HG02571 (cell line): Measurements from ENCODE around the gene UBE4A.

Source experiments
- ATAC-seq: cut with Tn5 transposase; IDR thresholded peaks from one replicate; pipeline ENCODE4 v1.9.1; 2021; ENCODE audit warnings: mild to moderate bottlenecking, moderate library complexity; ENCODE audit not compliant: unreplicated experiment

UBE4A gene

DNA sequence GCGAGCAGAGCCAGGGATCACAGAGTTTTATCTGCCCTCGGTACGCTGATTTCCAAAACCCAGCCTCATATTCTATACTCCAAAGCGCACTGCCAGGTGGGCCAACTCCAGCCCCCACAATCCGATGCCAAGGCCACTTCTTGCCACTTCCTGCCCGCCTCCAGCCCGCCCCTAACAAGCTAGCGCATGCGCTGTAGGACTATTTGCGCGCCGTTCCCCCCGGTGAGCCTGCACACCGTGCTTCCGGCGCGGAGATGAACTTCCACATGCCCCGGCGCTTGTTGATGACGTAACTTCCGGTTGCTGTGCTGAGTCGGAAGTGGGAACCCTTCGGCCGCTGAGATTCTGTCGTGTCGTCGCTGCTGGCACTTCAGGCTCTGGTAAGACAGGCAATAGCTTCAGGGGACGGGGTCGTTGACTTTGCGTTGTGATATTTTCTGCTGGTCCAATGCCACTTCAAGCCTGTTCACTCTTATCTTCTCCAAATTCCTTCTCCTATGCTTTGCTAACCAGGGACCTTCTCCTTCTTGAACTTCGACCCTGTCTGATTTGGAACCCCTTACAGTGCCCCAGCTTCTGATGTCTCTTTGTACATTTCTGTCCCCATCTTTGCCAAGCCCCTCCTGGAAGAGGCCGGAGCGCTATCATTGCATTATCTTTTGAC is at the start of gene UBE4A:
Gene UBE4A, plus strand, starts transcription at position 306 of the 664 bp plus-strand sequence. CDS start 5,481 bp downstream, outside the sequence.
- peak; percentile 88 for ATAC-seq

- ATAC-seq, result no peak
Observed at GRCh38 chr11:118310271-118310670, 49.1 kb upstream of the UBE4A start.

DNA sequence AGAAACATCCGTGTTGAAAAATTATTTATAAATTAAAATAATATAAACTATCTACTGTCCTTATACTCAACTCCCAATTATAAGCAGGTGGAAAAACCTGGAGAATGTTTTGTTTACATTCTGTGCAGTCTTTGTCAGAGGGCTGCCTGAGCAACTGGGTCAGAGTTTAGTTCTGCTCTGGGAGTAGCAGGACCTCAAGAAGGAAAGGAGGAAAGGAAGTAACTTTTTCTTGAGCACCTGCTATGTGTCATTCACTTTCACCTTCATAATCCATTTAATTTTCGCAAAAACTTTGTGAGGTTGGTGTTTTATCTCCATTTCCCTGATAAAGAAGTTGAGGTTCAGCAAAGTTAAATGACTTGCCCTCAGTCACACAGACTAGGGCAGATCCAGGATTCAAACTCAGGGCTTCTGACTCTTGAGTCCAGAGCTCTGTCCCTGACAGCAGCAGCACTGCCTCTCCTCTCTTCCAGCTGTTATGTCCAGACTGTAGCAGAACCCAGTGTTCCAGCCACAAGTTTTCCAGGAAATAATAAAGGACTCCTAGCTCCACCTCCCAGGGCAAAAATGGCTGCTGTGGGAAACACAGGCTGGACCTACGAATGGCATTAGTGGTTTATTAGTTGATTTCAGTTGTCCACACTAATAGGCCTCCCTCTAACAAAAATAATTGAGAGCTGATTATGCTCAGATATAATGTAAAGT is 48.5 kb upstream of the UBE4A start:
- no peak for ATAC-seq

- no peak for ATAC-seq
Observed at GRCh38 chr11:118311518-118311917, 47.9 kb upstream of the UBE4A start.

DNA sequence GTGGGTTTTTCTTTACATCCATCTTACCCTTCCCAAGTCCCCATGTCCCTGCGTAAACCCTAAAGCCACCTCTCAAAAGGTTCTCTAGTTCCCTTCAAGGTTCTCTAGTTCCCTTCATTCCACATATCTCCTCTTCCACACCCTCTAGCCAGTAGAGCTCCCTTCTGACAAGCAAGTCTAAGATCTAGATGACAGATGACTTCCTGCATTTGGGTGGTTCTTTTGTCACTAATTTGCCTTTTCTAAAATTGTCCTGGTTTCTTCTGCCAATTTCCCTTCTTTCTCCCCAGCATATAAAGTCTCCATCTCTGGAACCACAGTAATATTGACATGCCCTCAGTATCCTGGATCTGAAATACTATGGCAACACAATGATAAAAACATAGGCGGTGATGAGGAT is 47.1 kb upstream of the UBE4A start:
- ATAC-seq, result no peak

GRCh38 chr11:118313242-118313641 is 46.2 kb upstream of the UBE4A start:
- ATAC-seq, result no peak

- ATAC-seq, result no peak
Observed at GRCh38 chr11:118314988-118315411, 44.4 kb upstream of the UBE4A start.

- no peak for ATAC-seq
Observed at GRCh38 chr11:118318124-118318523, 41.3 kb upstream of the UBE4A start.

DNA sequence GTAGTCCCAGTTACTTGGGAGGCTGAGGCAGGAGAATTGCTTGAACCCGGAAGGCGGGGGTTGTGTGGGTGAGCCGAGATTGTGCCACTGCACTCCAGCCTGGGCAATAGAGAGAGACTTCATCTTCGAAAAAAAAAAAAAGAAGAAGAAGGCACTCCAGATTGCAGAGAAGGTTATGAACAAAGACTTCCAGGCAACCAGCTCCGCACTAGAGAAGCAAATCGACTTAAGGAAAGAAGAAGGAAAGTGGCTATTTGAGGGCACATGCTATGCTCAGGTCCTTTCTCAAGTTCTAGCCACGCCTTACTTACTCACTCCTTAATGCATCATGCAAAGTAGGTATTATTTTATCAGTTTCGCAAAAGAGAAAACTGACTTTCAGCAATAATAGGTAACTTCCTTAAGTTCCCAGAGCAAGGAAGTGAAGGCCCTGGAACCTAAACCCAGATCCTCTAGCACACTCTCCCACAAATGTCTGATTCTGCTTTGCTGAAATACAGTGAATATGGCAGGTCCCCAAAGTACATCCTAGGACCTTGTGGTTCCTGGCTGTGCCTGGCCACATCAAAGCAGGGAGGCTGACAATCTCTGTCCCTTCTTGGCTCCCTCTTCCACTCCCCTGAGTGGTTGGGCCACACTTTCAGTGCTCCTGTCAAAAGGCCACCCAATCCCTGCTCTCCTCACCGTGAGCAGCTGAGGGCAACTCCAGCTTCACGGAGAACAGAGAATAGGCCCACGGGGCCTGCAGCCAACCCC is 40.6 kb upstream of the UBE4A start:
- no peak for ATAC-seq

- no peak for ATAC-seq
Observed at GRCh38 chr11:118319337-118319707, 40.1 kb upstream of the UBE4A start.

DNA sequence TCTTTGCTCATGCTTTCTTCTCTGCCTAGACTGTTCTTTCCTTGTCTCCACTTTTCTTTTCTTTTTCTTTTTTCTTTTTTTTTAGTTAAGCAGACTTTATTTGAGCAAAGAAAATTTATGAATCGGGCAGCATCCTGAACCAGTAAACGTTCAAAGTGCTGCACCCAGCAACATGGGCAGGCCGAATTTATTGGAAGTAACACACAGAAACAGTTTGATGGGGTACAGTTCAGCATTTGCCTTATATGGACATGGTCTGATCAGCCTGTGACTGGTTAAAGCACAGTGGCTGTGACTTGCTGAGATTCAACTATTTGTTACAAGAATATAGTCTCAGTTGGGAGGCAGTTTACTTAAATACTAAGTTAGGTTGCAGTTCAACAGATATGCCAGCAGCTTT is 38.9 kb upstream of the UBE4A start:
- ATAC-seq, result no peak

DNA sequence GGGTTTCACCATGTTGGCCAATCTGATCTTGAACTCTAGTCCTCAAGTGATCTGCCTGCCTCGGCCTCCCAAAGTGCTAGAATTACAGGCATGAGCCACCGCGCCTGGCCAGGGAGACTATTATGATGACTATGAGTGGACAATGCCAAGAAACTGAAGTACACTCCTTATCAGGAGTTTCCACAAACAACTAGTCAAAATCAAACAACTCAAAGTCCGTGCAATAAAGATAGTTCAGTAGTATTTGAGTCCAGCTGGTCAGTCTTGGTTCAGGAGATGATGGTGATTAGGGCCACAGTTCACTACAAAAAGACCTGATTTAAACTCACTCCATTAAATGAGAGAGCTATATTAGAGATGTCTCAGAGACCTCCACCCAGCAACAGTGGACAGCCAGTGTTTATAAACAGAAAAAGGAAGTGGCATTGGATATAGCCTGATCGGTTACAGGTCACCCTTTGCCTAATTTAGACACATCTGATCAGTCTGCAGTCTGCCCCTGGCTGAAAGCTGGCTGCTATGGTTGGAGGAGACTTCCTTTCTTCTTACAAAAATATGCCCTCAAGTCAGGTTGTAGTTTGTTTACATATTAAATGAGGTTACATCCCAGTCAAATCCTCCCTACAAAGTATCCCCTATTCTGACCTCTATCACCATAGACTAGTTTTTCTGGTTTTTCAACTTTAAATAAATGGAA is 37.9 kb upstream of the UBE4A start:
- ATAC-seq, result no peak

GRCh38 chr11:118322721-118323120 is 36.7 kb upstream of the UBE4A start:
- ATAC-seq, result no peak

DNA sequence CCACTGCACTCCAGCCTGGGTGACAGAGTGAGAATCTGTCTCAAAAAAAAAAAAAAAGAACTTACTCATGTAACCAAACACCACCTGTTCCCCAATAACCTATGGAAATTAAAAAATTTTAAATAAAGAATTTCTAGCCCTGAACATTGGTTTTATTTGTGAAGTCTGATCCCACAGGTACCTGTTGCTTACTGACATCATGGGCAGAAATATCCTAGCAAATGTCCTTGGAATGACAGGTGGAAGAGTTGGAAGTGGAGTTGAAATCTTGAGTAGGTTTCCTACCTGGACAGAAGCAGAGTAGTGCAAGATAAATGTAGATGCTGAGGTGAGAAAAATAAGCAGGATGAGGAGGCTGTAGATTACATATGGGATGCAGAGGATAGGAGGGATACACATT is 34.1 kb upstream of the UBE4A start:
- no peak for ATAC-seq

DNA sequence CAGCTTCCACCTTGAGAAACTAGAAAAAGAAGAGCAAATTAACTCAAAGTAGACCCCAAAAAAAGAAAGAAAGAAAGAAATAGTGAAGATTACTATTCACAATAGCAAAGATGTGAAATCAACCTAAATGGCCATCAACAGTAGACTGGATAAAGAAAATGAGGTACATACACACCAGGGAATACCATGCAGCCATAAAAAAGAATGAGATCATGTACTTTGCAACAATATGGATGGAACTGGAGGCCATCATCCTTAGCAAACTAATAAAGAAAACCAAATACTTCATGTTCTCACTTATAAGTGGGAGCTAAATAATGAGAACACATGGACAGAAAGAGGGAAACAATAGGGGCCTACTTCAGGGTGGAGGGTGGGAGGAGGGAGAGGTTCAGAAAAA is 30.7 kb upstream of the UBE4A start:
- no peak for ATAC-seq

DNA sequence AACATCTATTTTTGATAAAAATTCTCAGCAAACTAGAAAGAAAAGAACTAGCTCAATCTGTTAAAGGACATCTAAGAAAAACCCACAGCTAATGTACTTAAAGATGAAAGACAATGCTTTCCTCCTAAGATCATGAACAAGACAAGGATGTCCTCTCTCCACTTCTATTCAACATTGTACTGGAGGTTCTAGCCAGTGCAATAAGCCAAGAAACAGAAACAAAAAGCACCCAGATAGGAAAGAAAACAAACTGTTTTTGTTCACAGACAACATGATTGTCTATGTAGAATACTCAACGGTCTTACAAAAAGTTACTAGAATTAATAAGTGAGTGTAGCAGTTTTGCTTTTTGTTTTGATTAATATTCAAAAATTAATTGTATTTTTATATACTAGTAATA is 24.7 kb upstream of the UBE4A start:
- no peak for ATAC-seq

DNA sequence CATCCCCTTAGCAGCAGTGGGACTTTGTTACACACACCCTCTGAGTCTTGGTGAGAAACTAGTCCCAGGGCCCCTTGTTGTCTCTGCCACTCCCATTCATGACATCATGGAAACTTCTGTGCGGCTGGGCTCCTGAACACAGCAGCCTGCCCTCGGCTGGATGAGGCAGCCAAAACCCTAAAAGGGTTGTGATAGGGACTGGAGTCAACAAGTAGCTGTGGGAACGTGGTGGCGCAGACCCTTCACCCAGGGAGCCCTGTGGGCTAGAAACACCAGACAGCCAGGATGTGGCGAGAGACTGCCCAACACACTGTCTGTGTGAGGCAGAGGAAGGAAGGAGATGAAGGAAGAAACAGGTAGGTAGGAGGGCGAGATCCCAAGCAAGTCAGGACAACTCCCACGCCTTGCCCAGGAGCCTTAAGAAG is 20.8 kb upstream of the UBE4A start:
- ATAC-seq, result no peak

DNA sequence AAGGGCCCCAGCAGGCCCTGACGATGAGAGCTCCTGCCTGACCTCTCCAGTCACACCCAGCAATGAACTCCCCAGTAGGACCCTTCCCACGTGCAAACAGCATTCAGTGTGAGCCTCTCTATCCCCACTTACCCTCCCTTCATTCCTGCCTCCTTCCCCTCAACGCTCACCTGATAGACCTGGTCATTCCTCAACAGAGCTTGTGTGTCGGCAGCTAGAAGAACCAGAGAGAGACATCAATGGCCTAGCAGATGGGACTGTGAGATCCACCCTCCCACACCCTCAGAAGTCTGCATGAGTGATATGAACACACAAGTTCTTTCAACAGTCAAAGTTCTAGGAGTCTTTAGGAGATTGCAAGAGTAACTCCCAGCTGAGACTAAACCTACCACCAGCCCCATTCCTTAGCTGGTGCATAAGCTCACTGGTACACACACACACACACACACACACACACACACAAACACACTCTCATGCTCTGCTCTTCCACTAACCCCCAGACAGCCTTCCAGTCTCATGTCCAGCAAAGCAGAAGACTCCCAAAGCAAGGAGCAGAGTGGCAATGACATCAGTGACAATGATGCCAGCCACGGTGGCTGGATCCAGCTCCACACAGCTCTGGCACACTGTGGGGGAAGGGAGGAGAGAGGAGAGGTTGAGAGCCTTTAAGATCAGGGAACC is 20.0 kb upstream of the UBE4A start:
- no peak for ATAC-seq

- no peak for ATAC-seq
Observed at GRCh38 chr11:118340449-118340848, 19.0 kb upstream of the UBE4A start.

DNA sequence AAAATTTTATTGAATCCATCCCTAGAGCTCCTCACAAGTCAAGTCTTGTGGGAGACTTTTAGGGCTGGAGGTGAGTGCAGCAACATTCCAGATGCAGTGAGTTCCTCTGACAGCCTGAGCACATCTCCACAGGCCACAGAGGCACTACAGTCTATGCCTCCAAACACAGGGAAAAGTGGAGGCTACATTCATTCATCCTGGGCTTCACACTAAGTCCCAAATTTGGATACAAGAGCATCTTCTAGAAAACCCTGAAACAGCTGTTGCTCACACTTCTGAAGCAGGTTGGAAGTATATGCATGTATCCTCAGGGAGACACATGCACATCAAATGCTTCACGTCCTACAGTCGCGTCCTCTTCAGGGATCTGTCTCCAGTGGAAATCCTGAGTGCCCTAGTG is 18.1 kb upstream of the UBE4A start:
- ATAC-seq, result no peak
